ENCODE measurements around the gene RPA3. TPM values are rescaled to one million over a fixed set of nuclear protein-coding genes. Genes with fewer than 3 reads are reported as not detected.
A peak's percentile ranks its signal among the peaks of the same experiment; 100 is the strongest.

RPA3 gene
- total RNA-seq, 4 donors from 2014 or later, result 5.3 to 19.2 (median 18.6) TPM

DNA sequence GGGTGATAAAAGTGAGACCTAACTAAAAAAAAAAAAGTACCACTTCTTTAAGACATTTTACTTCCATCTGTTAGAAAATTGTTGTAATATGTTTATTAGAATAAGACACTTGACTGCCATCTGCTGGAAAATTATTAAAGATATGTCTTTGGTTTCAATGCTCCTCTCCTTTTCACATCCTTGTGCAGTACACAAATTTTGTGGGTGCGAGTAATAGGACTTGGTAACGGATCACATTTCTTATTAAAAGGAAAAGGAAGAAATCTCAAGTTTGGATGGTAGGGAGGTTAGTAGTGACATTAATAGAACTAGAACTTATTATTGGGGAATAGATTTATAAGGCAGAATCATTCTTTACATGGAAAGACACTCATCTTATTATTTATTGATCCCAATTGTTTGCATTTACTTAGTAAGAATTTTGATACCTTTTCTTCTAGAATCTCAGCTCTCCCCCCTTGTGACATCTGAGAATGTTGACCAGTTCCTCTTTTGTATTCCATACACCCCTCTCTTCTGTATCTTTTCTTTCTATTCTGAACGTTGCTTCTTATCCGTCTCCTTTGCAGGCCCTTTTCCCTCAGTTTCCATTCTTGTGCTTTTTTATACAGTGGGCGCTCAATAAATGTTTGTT, 43.0 kb upstream of the RPA3 start:
- Histone ChIP-seq H3K4me1 (no peaks in the 10 kb centered on the region), H3K27ac (peak overlapping the region in 1 of 2 donors; percentile 69), H3K27me3 (no peaks in the 10 kb centered on the region), H3K9me3 (no peaks in the 10 kb centered on the region), H3K36me3 (no peaks in the 10 kb centered on the region), H3K4me3 (peak overlapping the region in 1 of 2 donors; percentile 12)
- TF ChIP-seq, protein P1, sequence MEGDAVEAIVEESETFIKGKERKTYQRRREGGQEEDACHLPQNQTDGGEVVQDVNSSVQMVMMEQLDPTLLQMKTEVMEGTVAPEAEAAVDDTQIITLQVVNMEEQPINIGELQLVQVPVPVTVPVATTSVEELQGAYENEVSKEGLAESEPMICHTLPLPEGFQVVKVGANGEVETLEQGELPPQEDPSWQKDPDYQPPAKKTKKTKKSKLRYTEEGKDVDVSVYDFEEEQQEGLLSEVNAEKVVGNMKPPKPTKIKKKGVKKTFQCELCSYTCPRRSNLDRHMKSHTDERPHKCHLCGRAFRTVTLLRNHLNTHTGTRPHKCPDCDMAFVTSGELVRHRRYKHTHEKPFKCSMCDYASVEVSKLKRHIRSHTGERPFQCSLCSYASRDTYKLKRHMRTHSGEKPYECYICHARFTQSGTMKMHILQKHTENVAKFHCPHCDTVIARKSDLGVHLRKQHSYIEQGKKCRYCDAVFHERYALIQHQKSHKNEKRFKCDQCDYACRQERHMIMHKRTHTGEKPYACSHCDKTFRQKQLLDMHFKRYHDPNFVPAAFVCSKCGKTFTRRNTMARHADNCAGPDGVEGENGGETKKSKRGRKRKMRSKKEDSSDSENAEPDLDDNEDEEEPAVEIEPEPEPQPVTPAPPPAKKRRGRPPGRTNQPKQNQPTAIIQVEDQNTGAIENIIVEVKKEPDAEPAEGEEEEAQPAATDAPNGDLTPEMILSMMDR (IDR thresholded peaks at IDR 0.05), result peak; percentile 26 to 40 (median 32)
- TF ChIP-seq POLR2A (IDR thresholded peaks at IDR 0.05), result no peak
- intact Hi-C loops (cut with DNase I; ENCODE audit: low total_unique reads), result no loop called here
- no peak for DNase-seq

- Histone ChIP-seq H3K27me3 (no peaks in the 10 kb centered on the region), H3K4me3 (no peak overlapping the region), H3K36me3 (no peaks in the 10 kb centered on the region), H3K4me1 (no peaks in the 10 kb centered on the region), H3K27ac (no peak overlapping the region), H3K9me3 (no peaks in the 10 kb centered on the region)
- no peak for TF ChIP-seq POLR2A (IDR thresholded peaks at IDR 0.05)
- TF ChIP-seq, protein P1 (IDR thresholded peaks at IDR 0.05), result no peak
- DNase-seq, result no peak
- intact Hi-C loops (cut with DNase I; ENCODE audit: low total_unique reads), result no loop called here
Measured at GRCh38 chr7:7757576-7757975, 39.2 kb upstream of the RPA3 start.

DNA sequence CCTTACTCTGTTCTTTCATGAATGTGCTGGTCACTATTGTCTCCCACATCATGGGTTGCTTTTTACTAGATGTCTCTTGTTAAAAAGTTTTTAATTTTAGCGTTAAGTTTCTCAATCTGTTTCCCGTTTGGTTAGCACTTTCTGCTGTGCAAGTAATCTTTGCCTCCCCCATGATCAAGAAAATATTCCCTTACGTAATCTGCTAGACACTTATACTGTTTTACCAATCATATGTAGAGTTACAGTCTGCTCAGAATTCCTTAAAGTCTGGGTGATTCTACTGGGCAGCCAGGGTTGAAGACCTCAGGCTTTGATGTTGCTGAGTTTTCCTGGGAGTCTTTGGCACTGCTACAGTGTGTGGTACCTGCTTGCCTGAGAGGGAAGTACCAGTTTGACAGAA, 38.2 kb upstream of the RPA3 start:
- no peak overlapping the region for H3K4me3 ChIP-seq
- no peak for TF ChIP-seq POLR2A (IDR thresholded peaks at IDR 0.05)
- TF ChIP-seq, protein P1 (IDR thresholded peaks at IDR 0.05), result no peak
- no peaks in the 10 kb centered on the region for H3K4me1 ChIP-seq
- H3K9me3 ChIP-seq, result no peaks in the 10 kb centered on the region
- intact Hi-C loops (cut with DNase I; ENCODE audit: low total_unique reads), result no loop called here
- H3K36me3 ChIP-seq, result no peaks in the 10 kb centered on the region
- no peak overlapping the region for H3K27ac ChIP-seq
- H3K27me3 ChIP-seq, result no peaks in the 10 kb centered on the region
- DNase-seq, result no peak

GRCh38 chr7:7751243-7752092, 33.1 kb upstream of the RPA3 start:
- no peak for DNase-seq
- Histone ChIP-seq H3K4me3 (no peak overlapping the region), H3K27me3 (no peaks in the 10 kb centered on the region), H3K4me1 (no peaks in the 10 kb centered on the region), H3K9me3 (no peaks in the 10 kb centered on the region), H3K27ac (no peak overlapping the region), H3K36me3 (no peaks in the 10 kb centered on the region)
- TF ChIP-seq, protein P1 (IDR thresholded peaks at IDR 0.05), result no peak
- no peak for TF ChIP-seq POLR2A (IDR thresholded peaks at IDR 0.05)
- intact Hi-C loops (cut with DNase I; ENCODE audit: low total_unique reads), result no loop called here

DNA sequence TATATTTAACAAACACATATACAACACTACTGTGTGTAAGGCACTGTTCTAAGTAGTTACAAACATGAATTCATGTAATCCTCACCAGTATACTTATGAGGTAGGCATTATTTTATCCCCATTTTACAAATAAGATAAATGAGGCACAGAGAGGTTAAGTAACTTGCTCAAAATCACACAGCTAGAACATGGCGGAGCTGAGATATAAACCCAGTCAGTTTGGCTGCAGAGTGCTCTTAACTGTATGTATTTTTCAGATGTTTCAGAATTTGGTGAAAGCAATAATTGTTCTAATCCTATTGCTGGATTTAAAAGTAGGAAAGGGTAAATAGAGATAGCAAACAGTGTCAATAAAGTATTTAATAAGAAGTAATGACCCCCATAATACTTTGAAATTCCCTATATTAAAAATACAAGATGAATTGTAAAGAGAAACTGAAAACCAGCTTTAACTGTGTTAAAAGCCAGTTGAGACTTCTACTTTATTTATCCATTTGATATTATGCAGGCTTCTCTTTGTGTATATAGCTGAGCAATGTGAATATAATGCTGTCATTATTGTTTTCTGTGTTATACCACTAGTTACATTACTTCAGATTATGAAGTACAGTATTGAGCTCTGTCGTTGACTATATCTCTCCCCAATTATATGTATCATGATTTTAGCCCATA, 32.3 kb upstream of the RPA3 start:
- no peaks in the 10 kb centered on the region for H3K9me3 ChIP-seq
- H3K27me3 ChIP-seq, result no peaks in the 10 kb centered on the region
- DNase-seq, result no peak
- H3K27ac ChIP-seq, result no peak overlapping the region
- no peaks in the 10 kb centered on the region for H3K4me1 ChIP-seq
- TF ChIP-seq, protein P1 (IDR thresholded peaks at IDR 0.05), result no peak
- TF ChIP-seq POLR2A (IDR thresholded peaks at IDR 0.05), result no peak
- H3K36me3 ChIP-seq, result no peaks in the 10 kb centered on the region
- intact Hi-C loops (cut with DNase I; ENCODE audit: low total_unique reads), result no loop called here
- no peak overlapping the region for H3K4me3 ChIP-seq

Measured in uterus (tissue), 4 donors.